RWPE1 (cell line): ENCODE measurements around the gene MRFAP1.

Experiments
- CTCF ChIA-PET: fragments of 350-600 bp; sonication (Branson Sonifier 250); formaldehyde crosslinking; extraction: SDS; loops from one replicate; lab custom pipeline; 2021; lab: Yijun Ruan, JAX
- POLR2A ChIA-PET: fragments of 400-600 bp; formaldehyde crosslinking; extraction: SDS; loops from one replicate; lab custom pipeline; 2020; ENCODE audit warnings: antibody characterized with exemption; ENCODE audit not compliant: low non-redundant PET; lab: Yijun Ruan, JAX
- DNase-seq: peaks from one replicate; pipeline ENCODE4 v3.0.0; 2012; ENCODE audit warnings: low spot score
- H3K27ac ChIP-seq: fragments of 450-650 bp; 2 replicates; pipeline ENCODE4 v1.5.1; 2017
- TF ChIP-seq, protein P1 (sequence below): fragments of 450-650 bp; conservative IDR thresholded peaks from 2 replicates; pipeline ENCODE4 v1.5.1; 2017; ENCODE audit warnings: low read depth, mild to moderate bottlenecking

Gene MRFAP1

DNA sequence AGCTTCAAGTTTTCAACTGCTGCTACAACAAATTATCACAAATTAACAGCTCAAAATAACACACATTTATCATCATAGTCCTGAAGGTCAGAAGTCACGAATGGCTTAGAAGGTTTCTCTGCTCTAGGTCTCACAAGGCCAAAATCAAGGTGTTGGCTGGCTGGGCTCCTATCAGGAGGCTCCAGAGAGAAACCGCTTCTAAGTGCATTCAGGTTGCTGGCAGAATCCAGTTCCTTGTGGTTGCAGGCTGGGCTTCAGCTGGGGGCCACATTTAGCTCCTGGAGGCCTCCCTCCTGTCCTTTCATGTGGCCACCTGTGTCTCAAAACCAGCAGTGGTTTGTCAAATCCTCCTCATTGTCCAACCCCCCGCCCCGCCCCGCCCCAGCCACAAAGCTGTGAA, 15.4 kb downstream of the MRFAP1 start:
- ChIA-PET POLR2A (no interaction called here), CTCF (interaction anchor here (0.6 kb wide), 1 partner anchor 160 kb away, joined by 3 read pairs; no protein-coding TSS in a partner anchor)
- DNase-seq: no peak
- H3K27ac ChIP-seq: no peak overlapping the region
- TF ChIP-seq, protein P1, sequence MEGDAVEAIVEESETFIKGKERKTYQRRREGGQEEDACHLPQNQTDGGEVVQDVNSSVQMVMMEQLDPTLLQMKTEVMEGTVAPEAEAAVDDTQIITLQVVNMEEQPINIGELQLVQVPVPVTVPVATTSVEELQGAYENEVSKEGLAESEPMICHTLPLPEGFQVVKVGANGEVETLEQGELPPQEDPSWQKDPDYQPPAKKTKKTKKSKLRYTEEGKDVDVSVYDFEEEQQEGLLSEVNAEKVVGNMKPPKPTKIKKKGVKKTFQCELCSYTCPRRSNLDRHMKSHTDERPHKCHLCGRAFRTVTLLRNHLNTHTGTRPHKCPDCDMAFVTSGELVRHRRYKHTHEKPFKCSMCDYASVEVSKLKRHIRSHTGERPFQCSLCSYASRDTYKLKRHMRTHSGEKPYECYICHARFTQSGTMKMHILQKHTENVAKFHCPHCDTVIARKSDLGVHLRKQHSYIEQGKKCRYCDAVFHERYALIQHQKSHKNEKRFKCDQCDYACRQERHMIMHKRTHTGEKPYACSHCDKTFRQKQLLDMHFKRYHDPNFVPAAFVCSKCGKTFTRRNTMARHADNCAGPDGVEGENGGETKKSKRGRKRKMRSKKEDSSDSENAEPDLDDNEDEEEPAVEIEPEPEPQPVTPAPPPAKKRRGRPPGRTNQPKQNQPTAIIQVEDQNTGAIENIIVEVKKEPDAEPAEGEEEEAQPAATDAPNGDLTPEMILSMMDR: no peak

DNA sequence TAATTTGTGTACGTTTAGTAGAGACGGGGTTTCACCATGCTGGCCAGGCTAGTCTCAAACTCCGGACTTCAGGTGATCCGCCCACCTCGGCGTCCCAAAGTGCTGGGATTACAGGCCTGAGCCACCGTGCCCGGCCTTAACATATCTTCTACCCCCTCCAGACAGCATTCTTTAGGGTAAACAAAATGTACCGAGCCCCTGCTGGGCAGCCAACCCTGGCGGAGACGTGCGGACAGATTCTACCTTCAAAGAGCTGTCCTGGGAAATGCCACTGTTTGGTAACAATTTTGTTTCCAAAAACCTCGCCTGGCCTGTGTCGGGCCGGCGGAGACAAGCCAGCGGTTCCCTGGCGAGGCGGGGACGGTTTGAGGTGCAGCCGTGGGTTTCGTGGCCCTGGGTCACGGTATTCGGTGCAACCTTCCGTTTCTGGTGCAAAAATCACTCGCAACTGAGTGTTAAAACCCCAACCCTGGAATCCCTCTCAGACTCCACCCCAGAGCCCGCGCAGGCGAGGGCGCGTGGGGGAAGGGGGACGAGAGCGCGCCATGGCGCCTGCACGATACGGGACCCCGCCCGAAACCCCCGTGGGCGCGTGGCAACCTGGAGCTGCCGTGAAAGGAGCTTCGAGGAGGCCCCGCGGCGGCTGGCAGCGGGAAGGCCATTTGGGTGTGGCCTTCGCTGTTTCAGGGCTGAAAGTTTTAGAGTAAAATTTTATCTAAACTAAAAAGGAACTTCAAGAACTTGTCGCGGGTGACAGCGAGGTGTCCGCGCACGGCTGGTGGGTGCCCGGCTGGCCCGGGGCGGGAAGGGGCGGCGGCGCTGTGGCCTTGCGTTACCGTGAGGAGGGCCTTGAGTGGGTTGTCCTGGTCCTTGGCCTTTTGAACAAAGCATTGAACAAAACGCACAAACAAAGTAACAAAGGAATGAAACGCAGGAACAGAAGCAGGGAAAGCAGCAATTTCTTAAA, 17.0 kb downstream of the MRFAP1 start:
- TF ChIP-seq, protein P1: no peak
- no peak overlapping the region for H3K27ac ChIP-seq
- POLR2A ChIA-PET: no interaction called here
- CTCF ChIA-PET: no interaction called here
- no peak for DNase-seq

DNA sequence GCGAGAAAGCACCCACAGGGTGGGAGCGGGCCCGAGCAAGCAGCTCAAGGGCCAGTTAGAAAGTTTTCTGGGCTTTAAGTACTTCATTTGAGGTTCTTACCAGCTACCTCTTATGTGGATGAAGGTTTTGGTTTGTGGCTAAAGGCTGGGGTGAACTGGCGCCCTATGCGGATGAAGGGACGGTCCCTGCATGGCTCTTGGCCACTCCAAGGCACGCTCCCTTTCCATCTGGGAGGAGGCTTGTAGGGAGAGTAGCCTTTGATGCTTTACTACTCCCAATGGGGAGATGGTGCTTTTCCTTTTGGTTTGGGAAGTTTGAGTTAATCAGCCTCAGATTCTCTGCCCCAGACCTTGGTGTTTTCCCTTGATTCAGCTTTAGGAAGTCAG, 17.7 kb downstream of the MRFAP1 start:
- TF ChIP-seq, protein P1: no peak
- DNase-seq: no peak
- H3K27ac ChIP-seq: peak overlapping the region; percentile 21
- ChIA-PET CTCF (no interaction called here), POLR2A (no interaction called here)

DNA sequence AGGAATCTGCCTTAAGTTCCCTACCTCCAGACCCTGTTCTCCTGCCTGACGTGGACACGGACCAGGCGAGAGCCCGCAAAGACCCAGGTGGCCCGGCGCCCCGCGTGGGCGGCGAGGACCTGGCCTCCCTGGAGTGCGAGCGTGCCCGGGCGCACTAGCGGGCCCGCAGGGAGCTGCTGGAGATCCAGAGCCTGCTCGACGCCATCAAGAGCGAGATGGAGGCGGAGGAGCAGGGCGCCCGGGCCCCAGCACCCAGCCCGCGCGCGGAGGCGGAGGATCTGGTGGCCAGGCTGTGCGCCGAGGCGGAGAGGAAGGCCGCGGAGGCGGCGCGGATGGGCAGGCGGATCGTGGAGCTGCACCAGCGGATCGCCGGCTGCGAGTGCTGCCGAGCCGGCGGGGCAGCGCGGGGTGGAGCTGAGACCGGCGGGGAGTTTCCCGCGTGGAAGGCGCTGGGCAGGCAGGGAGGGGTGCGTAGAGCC, 18.2 kb downstream of the MRFAP1 start:
- DNase-seq: no peak
- ChIA-PET CTCF (no interaction called here), POLR2A (no interaction called here)
- TF ChIP-seq, protein P1: no peak
- peak overlapping the region; percentile 21 for H3K27ac ChIP-seq

DNA sequence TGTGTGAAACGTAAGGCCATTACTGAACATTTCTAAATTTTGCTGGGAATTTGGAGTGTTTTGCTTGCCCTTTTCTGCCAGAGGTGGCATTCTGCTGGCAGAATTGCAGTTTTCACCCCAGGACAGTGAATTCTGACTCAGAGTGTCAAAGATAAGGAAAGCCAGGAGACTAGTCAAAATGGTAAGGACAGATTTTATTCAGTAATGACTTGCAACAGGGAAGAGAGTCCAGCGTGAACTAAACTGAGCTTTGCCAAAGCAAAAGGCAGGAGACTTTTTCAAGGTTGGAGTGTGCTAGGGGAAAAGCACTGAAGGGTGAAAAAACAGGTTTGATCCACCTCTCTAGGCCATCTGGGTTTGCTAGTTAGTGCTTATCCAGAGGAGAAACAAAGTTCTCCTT, 19.4 kb downstream of the MRFAP1 start:
- no peak for DNase-seq
- no peak overlapping the region for H3K27ac ChIP-seq
- TF ChIP-seq, protein P1: no peak
- ChIA-PET POLR2A (no interaction called here), CTCF (no interaction called here)

DNA sequence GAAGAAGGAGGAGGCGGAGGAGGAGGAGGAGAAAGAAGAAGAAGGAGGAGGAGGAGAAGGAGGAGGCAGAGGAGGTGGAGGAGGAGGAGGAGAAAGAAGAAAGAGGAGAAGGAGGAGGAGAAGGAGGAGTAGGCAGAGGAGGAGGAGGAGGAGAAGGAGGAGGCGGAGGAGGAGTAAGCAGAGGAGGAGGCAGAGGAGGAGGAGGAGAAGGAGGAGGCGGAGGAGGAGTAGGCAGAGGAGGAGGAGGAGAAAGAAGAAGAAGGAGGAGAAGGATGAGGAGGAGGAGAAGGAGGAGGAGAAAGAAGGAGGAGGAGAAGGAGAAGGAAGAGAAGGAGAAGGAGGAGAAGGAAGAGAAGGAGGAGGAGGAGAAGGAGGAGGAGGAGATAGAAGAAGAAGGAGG, 19.9 kb downstream of the MRFAP1 start:
- CTCF ChIA-PET: no interaction called here
- DNase-seq: no peak
- POLR2A ChIA-PET: no interaction called here

More for the DNA sequence above, 19.9 kb downstream of the MRFAP1 start:
- TF ChIP-seq, protein P1: no peak
- no peak overlapping the region for H3K27ac ChIP-seq
